ENCODE results near the gene RAI2. TPM values are rescaled to one million over a fixed set of nuclear protein-coding genes. Genes with fewer than 3 reads are reported as not detected.
"Not testable (repeated sequence)": the region's sequence is repeated elsewhere in the genome, so short reads cannot be mapped to it uniquely, and the experiment has no call there.

Gene RAI2
- total RNA-seq, 1 experiment from 2014 or later, result not detected

DNA sequence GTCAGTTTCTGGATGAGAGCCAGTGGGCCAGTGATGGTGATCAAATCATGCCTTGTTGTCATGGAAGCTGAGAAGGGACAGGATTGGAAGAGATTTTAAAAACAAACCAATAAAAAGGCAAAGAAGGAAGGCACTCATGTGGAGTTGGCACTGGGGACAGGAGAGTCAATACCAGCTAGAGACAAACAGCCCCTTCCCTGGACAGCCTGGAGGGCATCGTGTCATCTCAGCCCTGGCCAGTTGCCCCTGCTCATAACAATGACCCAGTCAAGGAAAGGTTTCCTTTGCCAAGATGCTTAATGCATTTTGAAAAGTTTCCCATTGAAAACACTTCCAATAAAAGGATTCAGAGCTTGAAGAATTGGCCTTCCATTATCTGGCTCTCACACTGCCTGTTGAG lies 68.3 kb downstream of the RAI2 start:
- peak; percentile 2 for DNase-seq (ENCODE audit: low spot score)
- in situ Hi-C loops (cut with HindIII; ENCODE audit: low sequenced_read_pairs), result no loop called here

DNA sequence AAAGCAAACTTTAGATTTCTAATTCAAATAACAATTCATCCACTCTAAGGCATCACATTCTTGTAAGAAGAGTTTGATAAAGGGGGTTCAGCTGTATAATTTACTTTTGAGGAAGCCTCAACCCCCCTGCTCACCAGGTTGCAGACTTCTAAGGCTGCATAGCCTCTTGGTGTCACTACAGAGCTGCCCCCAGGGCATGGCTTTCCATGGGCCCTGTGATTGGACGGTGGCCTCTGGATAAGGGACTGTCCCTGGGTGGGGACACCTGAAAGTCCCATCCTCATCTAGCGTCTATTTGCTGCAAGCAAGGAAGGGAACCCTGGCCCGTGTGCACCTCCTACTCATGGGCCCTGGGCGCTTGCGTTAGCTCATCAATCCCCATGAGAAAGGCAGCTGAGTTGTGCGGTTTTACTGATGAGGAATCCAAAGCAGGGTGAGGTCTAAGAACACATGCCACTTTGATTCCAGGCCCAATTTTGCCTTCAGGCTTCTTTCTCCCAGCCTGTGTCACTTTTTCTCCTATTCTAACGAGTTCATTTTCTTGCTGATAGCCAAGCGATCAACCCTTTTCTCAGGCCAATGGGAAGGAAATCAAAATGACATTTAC lies 72.0 kb downstream of the RAI2 start:
- in situ Hi-C loops (cut with HindIII; ENCODE audit: low sequenced_read_pairs), result no loop called here
- DNase-seq (ENCODE audit: low spot score), result no peak

DNA sequence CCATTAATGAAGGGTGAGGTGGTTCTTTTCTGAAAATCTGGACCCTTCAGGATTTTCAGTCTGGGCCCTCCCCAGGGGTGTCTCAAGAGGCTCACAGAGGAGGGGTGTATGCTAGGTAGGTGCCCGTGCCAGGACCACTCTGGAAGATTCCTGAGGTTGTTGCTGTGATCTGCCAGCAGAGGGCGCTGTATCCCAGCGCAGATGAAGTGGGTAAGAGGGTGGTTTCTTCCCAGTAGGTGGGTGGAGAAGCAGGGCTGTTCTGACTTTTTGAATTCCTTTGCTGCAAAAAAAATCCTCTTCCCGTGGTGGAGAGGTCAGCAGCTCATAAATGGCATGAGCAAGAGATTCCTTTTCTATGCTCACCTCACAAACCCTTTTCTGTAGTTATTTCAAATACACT lies 72.7 kb downstream of the RAI2 start:
- peak; percentile 51 for DNase-seq (ENCODE audit: low spot score)
- in situ Hi-C loops (cut with HindIII; ENCODE audit: low sequenced_read_pairs), result no loop called here

DNA sequence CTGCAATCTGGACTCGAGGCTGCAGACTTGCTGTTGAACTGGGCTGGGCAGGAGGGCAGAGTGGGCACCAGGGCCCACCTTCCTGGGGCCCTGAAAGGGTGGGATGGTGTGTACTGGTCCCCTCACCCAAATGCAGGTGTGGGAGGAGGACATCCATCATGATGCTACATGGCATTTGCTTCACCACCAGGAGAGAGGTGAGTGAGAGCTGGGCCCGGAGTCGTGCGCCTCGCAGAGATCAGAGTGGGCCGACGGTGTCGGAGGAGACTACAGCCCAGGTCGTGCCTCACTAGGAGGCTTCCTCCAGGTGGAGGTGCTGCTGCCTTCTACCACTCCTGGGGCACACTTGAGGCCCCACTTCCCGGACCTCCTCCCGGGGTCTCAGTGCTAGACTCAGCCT lies 73.5 kb downstream of the RAI2 start:
- DNase-seq (ENCODE audit: low spot score), result no peak
- in situ Hi-C loops (cut with HindIII; ENCODE audit: low sequenced_read_pairs), result no loop called here

DNA sequence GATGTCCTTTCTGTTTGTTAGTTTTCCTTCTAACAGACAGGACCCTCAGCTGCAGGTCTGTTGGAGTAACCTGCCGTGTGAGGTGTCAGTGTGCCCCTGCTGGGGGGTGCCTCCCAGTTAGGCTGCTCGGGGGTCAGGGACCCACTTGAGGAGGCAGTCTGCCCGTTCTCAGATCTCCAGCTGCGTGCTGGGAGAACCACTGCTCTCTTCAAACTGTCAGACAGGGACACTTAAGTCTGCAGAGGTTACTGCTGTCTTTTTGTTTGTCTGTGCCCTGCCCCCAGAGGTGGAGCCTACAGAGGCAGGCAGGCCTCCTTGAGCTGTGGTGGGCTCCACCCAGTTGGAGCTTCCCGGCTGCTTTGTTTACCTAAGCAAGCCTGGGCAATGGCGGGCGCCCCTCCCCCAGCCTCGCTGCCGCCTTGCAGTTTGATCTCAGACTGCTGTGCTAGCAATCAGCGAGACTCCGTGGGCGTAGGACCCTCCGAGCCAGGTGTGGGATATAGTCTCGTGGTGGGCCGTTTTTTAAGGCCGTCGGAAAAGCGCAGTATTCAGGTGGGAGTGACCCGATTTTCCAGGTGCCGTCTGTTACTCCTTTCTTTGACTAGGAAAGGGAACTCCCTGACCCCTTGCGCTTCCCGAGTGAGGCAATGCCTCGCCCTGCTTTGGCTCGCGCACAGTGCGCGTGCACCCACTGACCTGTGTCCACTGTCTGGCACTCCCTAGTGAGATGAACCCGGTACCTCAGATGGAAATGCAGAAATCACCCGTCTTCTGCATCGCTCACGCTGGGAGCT lies 74.3 kb downstream of the RAI2 start:
- in situ Hi-C loops (cut with HindIII; ENCODE audit: low sequenced_read_pairs); DNase-seq (ENCODE audit: low spot score): not testable (repeated sequence)

DNA sequence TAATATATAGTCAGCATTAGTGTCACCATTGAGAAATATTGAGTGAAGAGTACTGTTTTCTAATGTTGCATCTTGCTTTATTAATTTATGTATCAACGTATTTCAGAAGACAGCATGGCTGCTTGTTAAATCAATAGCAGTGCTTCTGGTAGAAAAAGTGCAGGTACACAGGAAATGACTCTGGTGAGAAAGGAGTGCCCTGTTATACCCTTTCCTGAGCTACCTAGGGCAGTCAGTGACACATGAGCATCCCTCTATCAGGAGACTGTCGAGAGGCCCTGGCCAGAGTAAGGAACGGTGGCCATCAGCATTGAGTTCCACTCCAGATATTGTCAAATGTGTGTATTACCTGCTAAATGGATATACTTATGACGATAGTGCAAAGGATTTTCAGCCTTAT lies 81.7 kb downstream of the RAI2 start:
- DNase-seq (ENCODE audit: low spot score), result no peak
- in situ Hi-C loops (cut with HindIII; ENCODE audit: low sequenced_read_pairs), result no loop called here

DNA sequence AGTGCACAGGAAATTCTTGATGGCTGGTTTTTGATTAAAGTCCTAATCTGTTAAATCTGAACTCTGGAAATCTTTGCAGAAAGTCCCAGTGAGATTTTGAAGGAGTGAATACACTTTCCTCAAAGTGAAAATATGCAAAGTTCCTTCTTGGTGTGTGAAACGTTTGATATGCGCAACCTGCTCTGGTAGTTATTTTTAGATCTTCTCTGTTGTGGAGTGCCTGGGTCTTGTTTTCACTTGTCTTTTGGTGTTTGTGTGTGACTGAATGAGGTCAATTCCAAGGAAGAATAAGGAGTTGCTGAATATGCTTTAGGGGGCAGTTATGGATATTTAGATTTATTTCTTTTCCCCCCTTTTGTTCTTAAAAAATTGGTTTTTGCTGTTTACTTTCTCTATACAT lies 82.1 kb downstream of the RAI2 start:
- DNase-seq (ENCODE audit: low spot score), result no peak
- in situ Hi-C loops (cut with HindIII; ENCODE audit: low sequenced_read_pairs), result no loop called here

DNA sequence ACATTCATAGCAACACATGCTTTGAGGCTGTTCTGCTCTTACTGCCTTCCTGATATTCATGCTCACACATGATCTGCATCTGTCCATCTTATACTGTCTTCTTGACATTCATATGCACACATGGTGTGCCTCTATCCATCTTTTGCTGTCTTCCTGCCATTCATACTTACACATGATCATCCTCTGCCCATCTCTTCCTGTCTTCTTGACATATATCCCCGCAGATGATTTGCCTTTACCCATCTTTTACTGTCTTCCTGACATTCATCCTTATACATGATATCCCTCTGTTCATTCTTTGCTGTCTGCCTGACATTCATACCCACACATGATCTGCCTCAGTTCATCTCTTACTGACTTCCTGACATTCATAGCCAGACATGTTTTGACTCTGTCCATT lies 87.0 kb downstream of the RAI2 start:
- in situ Hi-C loops (cut with HindIII; ENCODE audit: low sequenced_read_pairs), result no loop called here
- DNase-seq (ENCODE audit: low spot score), result no peak

DNA sequence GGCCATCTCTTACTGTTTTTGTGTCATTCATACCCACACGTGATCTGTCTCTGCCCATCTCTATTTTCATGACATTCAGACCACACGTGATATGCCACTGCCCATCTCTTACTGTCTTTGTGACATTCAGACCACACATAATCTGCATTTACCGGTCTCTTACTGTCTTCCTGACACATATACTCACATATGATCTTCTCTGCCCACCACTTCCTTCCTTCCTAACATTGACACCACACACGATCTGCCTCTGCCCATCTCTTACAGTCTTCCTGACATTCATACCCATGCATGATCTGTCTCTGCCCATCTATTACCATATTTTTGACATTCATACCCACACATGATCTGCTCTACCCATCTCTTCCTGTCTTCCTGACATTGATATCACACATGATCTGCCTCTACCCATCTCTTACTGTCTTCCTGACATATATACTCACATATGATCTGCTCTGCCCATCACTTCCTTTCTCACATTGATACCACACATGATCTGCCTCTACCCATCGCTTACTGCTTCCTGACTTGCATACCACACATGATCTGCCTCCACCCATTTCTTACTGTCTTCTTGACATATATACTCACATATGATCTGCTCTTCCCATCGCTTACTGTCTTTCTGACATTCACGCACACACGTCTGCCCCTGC lies 87.7 kb downstream of the RAI2 start:
- in situ Hi-C loops (cut with HindIII; ENCODE audit: low sequenced_read_pairs), result no loop called here
- no peak for DNase-seq (ENCODE audit: low spot score)

DNA sequence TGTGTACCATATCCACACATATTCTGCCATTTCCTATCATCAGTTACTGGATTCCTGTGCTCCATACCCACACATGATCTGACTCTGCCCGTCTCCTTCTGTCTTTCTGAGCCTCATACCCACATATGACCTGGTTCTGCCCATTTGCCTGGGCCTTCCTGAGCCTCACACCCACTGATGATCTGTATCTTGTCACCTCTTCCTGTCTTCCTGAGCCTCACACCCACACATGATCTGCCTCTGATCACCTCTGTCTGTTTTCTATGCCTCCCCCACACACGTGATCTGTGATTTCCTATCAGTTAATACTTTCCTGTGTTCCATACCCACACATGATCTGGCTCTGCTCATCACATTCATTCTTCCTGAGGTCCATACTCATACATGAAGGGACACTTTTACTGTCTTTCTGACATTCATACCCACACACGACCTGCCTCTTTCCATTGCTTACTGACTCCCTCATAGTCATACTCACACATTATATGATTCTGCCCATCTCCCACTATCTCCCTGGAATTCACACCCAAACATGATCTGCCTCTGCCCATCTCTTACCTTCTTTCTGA lies 91.3 kb downstream of the RAI2 start:
- in situ Hi-C loops (cut with HindIII; ENCODE audit: low sequenced_read_pairs), result no loop called here

DNA sequence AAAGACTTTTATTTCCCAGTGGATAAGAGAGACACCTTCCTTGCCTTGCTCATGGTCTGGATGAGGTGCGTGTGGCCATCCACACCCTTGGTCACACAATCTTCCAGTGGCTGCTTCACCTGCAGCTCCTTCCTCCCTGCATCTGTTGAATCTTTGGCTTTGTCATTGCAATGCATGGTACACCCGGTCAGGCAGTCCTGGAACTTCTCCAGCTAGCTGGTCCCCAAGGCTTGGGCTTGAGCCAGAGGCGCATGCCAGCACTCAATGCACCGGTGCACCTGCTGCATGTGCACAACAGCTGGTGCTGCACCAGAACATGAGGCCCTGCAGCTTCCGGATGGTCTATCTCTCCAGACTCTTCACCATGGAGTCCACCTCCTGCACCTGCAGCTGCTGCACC lies 92.1 kb downstream of the RAI2 start:
- no peak for DNase-seq (ENCODE audit: low spot score)
- in situ Hi-C loops (cut with HindIII; ENCODE audit: low sequenced_read_pairs), result no loop called here

More for the DNA sequence above, 91.3 kb downstream of the RAI2 start:
- no peak for DNase-seq (ENCODE audit: low spot score)

DNA sequence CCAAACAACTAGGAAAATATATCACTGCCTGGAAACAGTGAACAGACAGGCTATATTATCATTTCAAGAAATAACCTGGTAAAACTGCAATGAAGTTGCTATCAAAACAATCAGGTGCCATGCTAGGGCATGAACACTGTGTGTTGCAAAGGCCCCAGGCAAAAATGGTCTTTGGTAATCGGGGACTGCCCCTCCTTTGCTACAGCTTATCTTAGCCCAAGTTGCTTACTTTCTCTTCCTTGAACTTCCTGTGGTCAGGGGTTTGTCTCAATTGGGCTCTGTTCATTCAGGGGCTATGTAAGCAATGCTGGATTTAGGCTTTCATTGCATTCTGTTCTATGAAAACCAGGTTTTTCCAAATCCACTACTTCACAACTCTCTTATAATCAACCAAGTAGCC lies 93.4 kb downstream of the RAI2 start:
- in situ Hi-C loops (cut with HindIII; ENCODE audit: low sequenced_read_pairs), result no loop called here
- no peak for DNase-seq (ENCODE audit: low spot score)

DNA sequence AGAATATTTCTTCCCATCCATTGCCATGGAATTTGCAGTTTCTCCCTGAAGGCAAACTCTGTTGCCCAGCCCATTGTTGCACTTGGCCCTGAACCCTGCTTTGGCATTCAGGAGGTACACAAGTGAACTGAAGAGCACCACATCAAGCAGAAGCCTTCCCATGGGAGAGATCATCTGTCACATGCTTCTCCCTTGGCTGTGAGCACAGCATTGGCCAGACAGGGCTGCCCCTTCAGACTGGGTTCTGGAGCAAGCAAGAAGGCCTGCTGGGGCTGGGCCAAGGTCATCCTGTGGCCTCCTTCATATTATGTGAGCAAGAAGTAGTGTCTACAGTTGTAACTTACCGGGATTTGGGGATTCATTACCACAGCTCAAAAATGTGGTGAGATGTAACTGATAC lies 101.1 kb downstream of the RAI2 start:
- no peak for DNase-seq (ENCODE audit: low spot score)

DNA sequence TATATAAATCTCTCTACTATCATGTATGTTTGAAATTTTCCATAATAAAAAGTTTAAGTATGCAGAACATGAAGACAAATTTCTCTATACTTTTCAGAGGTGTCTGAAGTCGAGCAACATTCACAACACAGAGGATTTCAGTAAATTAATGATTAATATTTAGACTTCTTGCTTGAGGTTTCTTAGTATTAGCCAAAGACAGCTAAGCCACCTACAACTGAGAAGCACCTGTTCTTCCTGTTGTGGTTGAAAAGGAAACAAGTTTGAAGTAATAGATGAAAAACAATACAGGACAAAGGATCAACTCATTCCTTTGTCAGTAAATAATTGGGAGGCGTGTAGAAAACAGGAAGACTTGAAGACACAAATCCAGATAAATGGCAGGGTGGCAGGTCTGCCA lies 102.7 kb downstream of the RAI2 start:
- in situ Hi-C loops (cut with HindIII; ENCODE audit: low sequenced_read_pairs), result no loop called here
- no peak for DNase-seq (ENCODE audit: low spot score)

More for the DNA sequence above, 101.1 kb downstream of the RAI2 start:
- in situ Hi-C loops (cut with HindIII; ENCODE audit: low sequenced_read_pairs), result no loop called here

DNA sequence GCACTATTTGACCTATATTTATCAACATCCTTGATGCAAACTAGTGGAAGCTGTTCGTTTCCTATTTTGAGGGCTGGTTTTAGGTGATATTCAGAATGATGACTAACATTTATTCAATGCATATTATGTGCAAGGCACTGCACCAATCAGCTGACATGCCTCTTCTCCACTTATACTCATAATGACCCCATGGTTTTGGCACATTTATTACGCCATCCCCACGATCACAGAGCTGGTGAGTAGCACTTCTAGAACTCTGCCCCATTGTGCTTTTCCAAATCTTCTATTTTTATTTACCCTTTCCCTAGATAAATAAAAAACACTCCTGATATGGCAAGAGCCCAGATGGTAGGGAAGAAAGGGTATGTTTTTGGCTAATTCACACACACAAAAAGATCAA lies 110.7 kb downstream of the RAI2 start:
- in situ Hi-C loops (cut with HindIII; ENCODE audit: low sequenced_read_pairs), result no loop called here
- DNase-seq (ENCODE audit: low spot score), result no peak

Other genes starting within 250 kb of the RAI2 start
- 0.03 TPM in 1 of 2 replicates, not detected in the other for gene SCML1, start 123.8 kb downstream of the RAI2 start, total RNA-seq (2014; rRNA removed; shearing (Covaris generic))